Hematopoietic multipotent progenitor cell treated with erythropoietin and hydrocortisone succinate and interleukin-3 and kit ligand, for 4 days (in vitro differentiated cells): ENCODE results near the gene RAPGEF1.
A peak's percentile ranks its signal among the peaks of the same experiment; 100 is the strongest.

Source experiments
- DNase-seq: peaks from one replicate; pipeline ENCODE4 v3.0.0-alpha.2; 2015

The RAPGEF1 gene

GRCh38 chr9:131594906-131595665 lies 144.8 kb downstream of the RAPGEF1 start:
- no peak for DNase-seq

DNA sequence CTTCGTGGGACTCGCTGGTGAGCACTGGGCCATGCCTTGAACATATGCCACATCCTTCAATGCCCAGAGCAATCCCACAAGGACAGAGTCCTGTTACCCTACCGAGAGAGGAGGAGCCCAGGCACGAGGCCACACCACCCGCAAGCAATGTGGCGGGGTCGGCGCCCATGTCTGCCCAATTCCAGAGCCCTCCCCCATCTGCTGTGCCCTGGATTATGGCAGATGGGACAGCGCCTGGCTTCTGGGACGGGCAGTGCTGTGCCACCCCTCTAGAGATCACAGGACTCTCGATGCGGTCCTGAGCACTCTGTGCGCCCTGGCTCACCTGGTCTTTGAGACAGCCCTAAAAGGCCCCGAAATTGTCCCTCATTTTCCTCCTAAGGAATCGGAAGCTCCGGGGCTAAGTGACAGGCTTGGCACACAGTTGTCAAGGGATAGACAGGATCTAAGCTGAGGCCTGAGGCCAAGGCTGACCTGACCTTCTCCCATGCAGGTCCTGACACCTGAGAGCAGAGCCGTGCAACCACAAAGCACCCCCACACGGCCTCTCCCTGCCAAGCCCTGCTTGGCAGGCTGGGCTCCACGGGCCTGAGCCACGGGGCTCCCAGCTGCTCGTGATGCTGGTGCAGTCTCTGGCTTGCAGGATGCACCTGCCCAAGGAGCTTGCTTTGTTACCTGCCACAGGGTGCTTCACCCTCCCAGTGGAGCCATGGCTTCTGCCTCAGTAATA lies 145.8 kb downstream of the RAPGEF1 start:
- no peak for DNase-seq

DNA sequence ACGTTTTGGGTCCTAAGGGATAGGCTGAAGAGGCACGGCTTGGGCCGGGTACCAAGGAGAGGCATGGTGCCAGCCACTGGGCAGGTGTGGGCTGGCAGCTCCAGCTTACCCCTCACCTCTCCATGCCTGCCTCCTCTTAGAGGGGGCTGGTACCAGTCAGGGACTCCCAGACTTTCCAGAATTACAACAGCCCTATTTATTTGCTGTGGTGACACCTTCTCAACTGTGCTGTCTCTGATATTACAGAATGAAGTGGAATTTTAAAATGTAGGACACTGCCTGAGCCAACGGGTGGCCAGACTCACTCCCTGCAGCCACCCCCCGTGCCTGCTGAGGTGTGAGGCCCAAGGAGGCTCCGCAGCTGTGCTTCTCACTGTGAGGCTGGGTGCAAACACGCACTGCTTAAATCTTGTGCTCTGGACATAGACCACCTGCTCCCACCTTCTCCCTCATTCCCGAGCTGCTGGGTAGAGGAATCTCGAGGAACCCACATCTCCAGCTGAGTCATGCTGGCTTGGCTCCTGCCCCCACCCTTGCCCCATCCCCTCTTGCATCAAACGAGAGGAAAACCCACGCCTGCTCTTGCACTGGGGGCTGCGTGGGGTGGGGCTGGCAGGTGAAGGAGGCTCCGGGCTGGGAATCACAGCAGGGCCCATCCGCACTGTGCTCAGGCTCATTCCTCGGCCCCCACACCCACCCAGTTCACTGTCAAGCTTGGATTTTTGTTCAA lies 146.6 kb downstream of the RAPGEF1 start:
- DNase-seq: no peak

DNA sequence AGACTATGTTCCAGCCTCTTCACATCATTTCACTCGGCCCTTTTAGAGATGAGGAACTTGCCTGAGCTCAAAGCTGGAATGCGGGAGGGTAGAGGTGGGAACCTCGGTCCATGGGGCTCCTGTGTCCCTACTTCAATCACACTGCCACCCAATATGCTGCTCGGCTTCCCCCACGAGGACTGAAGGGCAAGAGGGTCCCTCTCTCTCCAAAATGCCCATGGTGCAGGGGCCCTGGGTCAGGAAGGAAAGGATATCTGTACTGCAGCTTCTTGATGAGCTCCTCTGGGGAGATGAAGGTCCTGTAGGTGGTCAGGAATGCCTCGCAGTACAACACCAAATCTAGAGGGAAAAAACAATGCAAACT lies 148.0 kb downstream of the RAPGEF1 start:
- no peak for DNase-seq

GRCh38 chr9:131590907-131591844 lies 148.7 kb downstream of the RAPGEF1 start:
- peak; percentile 92 for DNase-seq

DNA sequence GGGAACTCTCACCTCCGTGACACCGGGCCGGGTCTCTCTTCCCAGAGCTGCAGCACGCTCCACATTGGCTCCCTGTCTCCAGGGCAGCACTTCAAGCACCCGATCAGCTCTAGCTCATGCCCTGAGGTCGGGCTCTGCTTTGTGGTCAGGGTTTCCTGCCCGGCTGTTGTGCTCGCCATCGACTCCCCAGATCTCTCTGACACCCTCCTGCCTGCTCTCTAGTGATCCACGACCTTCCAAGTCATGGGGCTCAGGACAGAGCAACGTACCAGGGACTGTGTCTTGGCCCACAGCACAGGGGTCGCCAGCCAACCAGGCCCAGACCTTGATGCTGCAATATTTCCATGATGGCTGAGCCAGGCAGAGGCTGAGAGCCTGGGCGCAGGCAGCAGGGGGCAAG lies 149.4 kb downstream of the RAPGEF1 start:
- peak; percentile 76 for DNase-seq

- DNase-seq: no peak
Observed at GRCh38 chr9:131589993-131590392, 149.9 kb downstream of the RAPGEF1 start.

DNA sequence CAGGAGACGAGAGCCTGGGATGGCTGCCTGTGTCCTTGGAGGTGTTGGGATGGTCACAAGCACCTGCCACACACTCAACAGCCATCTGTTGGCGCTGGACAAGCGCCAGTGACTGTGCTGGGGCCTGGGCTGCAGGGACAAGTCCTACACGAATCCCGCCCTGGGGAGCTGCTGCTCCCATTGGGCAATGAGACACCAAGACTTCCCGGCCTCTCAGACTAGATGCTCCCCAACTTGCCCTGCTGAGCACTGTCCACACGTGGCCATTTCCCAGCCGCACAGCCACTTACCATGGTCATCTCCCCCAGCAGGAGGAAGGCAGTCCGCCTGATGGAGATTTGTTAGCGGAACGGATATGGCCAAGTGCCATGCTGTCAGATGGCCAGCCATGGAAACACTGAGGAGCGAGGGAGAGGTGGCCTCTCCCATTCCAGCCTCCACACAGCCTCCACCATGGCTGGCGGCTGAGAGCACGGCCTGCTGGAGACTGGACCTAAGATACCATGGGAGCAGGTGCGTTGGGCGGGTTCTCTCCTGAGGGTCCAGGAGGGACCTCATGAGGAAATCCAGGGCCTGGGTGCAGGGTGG lies 150.7 kb downstream of the RAPGEF1 start:
- DNase-seq: no peak

DNA sequence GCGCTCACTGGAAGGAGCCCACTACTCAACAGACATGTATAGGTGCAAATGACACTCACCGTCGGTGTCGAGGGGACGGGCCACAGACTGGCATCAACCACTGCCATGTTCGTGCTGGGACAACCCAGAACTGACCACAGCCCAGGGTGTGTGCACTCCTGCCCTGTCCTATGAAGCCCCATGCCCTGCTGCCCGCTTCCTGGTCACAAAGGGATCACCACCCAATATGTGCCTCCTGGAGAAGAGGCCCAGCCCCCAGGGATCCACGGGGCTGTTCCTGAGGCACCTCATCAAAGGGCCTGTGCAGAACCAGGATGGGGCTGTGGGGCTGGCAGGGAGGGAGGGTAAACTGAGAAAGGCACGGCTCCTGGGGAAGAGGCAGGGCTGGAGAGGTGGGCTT lies 151.5 kb downstream of the RAPGEF1 start:
- no peak for DNase-seq

DNA sequence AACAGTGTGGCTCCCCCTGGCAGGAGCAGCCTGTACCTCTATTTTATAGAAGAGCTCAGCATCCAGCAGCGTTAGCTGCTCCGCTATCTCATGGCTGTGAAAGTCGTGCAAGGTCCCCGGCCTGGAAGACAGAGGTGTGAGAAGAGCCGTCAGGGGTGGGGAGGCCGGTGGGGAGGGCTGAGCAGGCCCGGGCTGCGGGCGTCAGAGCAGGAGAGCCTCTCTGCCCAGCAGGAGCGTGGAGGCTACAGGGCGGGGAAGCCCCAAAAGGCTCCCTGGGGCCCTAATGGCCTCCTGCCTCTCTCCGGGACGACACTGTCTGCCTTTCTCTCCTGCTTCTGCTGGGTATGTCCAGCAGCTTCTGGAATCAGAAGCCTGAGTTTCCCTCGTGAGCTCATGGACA lies 152.0 kb downstream of the RAPGEF1 start:
- DNase-seq: no peak

GRCh38 chr9:131587331-131587730 lies 152.5 kb downstream of the RAPGEF1 start:
- no peak for DNase-seq

- DNase-seq: peak; percentile 89
Observed at GRCh38 chr9:131585375-131585774, 154.5 kb downstream of the RAPGEF1 start.

DNA sequence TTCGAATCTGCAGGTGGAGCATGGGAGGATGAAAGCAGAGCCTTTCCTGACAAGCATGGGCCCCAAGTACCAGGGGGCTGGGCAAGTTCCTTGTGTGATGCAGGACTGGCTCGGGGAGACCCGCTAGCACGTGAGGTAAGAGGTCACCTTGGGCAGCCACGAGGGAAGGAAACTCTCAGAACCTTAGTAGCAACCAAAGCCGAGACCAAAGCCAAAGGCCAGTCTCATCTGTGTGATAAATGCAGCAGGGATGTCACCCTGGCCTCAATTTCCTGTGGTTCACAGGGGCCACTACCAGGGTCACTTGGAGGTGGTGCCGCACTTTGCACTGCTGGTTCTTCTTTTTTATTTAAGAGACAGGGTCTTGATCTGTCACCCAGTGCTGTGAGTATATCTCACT lies 155.0 kb downstream of the RAPGEF1 start:
- DNase-seq: peak; percentile 42

DNA sequence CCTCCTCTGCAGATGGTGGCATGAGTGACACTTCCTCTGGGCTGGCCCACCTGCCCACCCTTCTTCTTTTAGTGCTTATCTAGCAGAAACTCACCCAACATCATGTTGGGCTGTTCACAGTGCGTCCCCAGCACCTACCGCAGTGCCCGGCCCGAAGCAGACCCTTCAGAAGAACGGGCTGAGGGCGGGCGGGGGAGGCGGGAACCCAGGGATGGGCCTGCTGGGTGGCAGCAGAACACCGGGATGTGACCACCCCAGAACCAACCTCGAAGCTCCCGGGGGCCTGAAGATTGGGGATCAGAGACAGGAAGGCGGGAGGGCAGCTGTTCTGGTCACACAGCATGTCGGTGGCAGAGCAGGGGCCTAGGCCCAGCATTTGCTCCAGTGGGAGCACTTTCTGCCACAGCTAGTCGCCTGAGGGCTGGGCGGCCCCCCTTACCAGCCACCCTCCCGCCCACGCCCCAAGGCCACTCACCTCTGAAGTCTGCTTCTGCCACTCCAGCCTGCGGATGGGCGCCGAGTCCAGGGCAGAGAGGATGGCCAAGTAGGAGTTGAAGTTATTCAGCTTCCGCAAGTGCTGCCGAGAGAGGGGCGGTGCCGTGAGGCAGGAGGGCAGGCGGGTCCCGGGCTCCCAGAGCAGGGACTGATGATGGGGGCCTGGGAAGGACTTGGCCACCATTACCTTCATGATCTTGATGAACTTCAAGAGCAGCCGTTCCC lies 155.9 kb downstream of the RAPGEF1 start:
- DNase-seq: peak; percentile 21

- no peak for DNase-seq
Observed at GRCh38 chr9:131583337-131583645, 156.6 kb downstream of the RAPGEF1 start.

DNA sequence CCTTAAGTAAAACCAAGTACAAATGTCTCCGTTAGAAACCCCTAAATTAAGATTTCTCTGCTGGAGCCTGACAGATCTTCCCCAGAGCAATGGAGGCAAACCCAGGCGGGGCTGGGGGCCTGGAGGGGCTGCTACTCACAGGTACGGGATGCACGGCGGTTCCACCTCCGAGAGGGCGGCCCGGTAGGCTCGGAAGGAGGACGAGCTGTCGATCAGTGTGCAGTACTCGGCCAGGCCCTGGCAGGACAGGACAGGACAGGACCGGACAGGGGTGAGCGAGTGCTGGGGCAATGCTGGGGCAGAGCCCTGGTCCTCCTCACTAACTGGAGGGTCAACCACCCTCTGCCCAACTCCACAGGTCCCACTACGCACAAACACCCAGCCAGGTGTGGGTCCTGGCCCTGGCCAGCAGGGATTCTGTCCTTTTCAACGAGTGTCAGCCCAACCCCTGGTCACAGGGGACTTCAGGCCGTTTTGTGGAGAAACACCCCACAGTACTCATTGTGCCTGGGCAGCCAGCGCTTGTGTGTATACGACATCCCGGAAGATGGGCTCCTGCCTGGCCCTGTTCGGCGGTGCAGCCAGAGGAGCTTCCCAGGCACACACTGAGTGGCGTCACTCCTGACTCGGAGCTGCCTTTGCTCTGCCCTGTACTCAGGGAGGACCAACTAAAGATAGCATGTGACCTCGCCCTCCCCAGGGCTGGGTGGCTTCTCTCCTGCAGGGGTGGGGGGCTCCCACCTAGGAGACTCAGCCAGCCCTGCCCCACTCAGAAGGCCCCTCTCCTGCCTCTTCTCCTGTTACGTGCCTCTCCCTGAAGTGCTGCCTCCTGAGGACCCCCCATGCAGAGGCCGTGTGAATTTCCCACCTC lies 157.2 kb downstream of the RAPGEF1 start:
- DNase-seq: no peak

- no peak for DNase-seq
Observed at GRCh38 chr9:131582056-131582455, 157.8 kb downstream of the RAPGEF1 start.

- DNase-seq: no peak
Observed at GRCh38 chr9:131580358-131580757, 159.5 kb downstream of the RAPGEF1 start.

DNA sequence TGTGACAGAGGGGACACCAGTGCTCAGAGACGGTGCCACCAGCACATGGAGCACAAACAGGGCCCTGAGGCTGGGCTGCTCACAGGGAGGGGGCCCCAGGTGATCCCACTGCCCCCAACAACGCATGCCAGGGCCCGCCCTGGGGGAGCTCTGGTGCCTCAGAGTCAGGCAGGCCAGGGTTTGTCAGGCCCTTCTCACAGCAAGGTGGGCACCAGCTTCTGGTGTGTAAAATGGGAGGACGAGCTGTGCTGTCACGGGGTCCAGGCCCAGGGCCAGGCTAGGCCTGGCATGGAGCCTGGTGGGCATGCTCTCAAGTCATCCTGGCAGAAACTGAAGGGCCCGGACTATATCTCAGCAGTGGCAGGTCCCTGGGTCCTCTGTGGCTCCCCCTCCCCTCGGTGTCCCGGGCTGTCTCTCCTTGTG lies 160.1 kb downstream of the RAPGEF1 start:
- no peak for DNase-seq

DNA sequence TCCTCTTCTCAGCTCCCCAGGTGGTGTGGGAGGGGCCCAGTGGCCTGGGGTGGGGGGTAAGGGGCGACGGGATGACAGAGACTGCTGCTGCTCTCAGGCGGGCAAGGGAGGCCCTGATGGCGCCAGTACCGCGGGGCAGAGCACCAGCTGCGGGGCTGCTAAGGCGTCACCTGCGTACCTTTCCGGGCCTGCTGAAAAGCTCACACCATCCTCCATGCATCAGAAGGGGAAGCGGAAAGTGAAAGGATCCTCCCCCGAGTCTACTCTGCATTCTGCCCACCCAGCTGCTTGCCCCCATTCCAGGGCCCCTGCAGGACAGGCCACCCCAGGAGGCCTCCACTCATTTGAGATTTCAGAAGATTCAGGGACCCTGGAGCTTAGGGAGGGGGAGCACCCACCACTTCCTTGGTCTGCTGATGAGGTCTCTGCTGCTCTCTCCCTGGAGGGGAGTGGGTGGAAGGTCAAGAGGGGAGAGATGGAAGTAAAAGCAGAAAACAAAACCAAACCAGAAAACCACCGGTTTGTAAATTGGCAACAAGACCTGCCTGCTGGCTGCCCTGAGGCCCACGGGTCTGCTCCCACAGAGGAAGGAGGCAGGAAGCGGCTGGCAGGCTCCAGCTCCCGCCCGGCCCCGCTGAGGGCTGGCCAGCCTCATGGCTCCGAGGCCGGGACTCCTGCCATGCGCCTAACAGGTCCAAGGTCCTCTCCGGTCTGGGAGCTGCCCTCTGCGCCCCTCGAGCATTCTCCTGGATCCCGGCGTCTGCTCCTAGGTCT lies 161.0 kb downstream of the RAPGEF1 start:
- peak; percentile 59 for DNase-seq
